NCI-H526 (cell line): ENCODE results near the gene RELN.

Source experiments
- DNase-seq, 2 experiments: peaks; one replicate each; lab custom pipeline; 2025; lab: John Stamatoyannopoulos, UW

The RELN gene

DNA sequence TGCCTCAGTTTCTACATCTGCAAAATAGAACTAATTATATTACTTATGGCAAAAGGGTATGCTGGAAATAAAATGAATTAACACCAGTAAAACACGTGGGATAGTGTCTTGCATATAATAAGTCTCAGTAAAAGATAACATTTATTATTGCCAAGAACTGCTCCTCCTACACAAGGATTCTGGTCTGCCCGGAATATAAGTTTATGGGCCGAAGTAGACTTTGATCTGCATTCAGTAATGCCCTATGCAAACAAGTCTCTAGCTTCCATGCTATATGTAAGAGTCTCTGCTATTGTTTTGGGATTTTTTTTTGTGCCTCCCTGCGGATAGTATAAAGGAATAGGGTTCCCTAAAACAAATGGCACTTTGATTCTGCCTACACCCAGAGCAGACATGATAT, 417.9 kb downstream of the RELN start:
- DNase-seq: no peak

DNA sequence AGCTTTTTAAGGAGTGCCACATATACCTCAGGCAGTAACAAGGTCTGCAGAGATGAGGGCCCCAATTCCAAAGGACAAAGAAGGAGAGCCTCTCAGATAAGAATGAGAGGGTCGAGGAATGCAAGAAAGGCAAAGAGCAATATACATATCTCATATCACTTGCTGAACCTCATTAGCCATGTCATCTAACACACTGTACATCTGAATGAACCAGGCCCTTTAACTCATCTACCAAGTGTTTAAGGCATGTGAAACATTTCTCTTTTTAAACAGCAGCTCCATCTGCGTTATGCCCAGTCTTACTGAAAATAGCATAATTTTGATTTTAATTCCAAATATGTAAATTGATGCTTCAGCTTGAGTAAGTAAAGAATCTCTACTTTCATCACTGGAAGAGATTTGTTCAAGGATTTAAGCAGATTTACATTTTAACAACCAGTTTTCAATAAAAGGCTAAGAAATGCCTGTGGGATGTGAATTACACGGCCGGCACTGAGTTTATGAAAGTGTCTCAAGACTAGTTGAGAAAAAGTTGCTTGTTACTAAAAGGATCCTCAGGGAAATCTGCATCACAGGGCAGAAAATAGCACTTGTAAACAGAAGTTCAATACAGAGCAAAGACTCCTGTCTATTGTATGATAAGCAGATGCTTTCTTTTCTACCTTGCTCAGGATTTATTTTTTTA, 419.7 kb downstream of the RELN start:
- no peak for DNase-seq

DNA sequence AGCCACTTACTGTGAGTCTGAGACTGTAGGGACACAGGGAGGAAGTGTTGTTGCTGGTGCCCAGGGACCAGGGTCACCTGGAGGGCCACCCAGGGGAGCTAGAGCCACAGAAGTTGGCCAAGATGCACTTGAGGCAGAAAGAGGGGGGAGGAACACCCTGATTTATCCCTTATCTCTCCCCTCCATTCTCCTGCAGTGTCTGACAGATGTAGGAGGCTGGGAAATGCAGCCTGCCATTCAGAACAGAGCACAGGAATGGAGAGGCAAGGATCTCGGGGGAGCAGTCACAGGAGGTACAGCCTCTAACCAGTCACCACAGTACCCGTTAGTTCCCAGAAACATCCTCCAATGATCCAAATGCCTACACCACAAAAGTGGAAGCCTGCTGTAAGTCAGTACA, 425.0 kb downstream of the RELN start:
- DNase-seq: no peak

DNA sequence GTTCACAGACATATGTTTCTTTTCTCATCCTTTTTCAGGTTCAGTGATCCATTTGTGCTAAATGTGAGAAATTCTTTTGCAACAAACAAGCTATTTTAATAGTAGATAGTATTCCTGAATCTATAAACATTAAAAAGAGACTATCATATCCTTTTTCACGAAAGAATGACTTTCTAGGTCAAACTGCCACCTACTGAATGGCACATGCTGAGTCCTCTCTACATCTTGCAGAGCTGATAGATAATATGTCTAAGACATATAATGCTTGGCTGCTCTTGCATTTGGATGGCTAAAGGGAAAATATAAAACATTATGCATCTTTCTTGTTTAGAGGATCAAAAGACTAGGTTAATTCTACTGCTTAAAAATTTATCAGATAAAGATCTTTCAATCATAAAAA, 429.3 kb downstream of the RELN start:
- no peak for DNase-seq

DNA sequence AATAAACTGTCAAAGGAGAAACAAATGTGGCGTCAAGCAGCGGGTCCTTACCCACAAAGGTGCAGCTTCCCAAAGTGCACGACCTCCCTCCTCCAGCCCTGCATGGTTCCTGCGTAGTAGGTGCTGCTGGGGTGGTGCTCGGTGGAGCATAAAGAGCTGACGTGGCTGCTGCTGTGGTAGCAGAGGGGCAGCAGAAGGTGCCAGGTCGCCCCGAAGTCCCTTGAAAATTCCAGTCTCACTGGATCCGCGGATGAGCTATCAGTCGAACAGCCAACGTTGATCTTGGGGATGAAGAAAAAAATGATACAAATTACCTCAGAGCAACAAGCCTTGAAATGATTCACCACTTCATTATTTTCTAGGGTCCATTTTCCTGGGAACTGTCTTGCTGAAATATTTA, 438.4 kb downstream of the RELN start:
- DNase-seq: no peak

DNA sequence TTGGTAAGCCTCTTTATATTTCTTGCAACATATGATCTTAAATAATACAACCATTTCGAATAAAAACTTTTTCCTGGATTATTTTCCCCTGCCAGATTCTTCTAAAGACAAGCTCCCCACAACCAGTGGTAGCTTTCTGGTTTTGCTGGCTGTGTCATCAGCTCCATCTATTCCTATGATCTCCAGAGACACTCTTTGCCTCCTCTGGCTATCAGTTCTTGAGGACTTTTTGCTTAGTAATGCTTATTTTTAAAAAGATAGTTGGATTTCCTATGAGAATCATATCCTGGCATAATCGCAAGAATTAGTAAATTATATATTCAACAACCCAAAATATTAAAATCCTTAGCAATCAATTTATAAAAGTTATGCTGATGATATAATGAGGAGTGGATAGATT, 439.7 kb downstream of the RELN start:
- DNase-seq: no peak

DNA sequence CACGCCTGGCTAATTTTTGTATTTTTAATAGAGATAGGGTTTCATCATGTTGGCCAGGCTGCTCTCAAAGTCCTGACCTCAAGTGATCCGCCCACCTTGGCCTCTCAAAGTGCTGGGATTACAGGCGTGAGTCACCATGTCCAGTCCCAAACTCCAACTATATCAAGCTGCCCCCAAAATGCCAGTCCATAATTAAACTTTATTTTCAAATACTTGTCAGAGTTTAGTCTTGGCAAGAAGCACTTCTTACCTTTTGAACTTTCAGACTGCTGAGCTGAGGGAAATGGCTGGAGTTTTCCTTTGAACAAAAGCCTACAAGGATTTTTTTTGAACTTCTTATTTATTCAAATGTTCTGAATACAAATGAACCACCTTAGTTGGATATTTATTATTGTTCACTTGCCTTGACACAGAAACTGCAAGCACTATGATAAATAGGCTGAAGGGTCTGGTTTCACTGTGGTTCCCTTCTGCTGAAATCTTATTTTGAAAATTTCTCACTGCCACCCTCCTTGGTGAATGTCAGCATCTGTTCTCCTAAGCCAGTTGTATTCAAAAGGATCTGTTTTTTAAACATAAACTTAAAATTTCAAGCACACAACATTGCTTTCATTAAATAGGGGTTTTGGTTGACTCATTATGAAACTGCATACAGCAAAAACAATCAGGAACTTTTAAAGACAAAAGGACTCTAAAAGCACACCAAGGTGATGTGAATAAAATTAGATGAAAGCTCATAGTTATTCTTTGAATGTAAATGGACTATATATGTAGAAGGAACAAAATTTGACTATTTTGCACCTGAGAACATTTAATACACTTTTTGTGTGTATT, 441.8 kb downstream of the RELN start:
- DNase-seq: no peak

DNA sequence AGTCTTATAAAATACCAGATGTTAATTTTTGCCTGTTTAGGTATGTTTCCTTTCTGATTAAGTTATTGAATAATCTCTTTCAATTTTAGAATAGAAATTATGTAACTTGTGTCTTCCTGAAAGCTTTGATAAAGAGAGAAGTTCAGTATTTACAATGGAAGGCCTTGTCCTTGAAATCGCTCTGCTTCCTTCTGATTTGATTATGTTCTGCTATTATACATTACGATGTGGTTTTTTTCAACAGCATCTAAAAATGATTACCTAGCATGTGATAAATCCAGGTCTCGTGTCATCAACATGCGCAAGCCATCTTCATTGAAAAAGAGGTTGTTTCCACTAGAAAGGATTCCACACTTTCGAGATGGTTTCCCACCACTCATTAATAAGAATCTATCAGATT, 447.0 kb downstream of the RELN start:
- no peak for DNase-seq

DNA sequence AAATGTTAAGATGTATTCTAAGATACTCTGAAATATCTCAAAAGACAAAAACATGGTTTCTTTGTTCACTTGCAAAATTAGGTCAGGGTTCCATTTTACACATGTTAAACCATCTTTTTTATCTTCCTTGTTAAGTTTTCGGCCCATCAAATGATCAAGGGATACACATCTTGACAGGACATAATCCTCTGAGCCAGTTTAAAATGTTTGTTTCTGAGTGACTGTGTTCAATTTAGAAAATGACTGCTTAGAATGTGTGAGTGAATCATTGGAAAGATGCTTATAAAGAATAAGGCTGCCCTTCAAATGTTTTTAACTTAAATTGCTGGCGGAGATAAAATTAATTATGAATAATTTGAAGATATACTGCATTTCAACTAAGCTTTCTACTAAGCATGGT, 447.5 kb downstream of the RELN start:
- DNase-seq: no peak

DNA sequence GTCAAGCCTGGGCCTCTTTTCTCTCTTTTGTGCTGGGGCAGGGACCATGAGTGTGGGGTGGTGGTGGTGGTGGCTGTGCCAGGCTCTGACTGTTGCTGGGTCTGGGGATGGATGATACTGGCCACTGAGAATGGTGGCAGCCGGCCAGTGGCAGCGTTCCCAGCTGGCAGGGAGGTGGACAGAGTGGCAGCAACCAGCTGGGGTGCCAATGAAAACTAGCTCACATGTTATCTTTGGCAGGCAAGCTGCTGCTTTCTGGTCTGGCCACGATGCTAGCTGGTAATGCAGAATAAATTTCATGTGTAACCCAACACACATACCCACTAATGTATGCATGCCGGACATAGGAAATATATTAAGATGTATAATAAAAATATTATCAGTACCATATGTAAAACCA, 448.4 kb downstream of the RELN start:
- no peak for DNase-seq

DNA sequence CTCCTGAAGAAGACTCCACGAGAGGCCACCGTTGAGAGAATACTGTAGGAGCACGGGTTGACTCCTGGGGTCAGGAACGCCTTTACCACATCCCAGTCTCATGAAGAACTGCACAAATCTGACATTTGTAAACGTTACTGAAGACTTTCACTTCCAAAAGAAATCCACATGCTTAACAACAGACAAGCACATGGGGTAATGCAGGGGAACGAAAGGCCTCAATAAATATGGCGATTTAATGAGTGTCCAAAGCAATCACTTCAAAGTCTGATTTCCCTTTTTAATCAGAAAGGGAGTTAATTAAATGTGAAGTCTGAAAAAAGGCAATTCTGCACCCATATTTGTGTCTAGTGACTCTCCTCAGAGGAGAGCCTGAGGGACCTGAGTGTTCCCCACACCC, 449.1 kb downstream of the RELN start:
- DNase-seq: no peak

DNA sequence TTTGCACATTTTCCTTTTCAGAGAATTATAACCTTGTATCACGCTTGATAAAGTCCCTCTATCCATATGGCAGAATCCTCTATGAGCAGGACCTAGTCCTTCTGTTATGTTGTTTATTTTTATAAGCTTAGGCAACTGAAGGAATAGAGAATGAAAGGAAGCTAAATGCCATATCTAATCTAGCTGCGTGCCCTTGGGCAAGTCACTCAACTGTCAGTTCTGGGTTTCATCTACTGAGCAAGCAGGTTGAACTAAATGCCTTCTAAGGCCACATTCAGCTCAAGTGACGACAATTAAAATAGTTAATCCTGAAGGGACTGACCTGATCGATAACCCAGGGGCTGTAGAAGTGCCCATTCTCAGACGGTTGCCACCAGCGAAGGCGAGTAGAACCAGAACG, 449.6 kb downstream of the RELN start:
- DNase-seq: no peak

DNA sequence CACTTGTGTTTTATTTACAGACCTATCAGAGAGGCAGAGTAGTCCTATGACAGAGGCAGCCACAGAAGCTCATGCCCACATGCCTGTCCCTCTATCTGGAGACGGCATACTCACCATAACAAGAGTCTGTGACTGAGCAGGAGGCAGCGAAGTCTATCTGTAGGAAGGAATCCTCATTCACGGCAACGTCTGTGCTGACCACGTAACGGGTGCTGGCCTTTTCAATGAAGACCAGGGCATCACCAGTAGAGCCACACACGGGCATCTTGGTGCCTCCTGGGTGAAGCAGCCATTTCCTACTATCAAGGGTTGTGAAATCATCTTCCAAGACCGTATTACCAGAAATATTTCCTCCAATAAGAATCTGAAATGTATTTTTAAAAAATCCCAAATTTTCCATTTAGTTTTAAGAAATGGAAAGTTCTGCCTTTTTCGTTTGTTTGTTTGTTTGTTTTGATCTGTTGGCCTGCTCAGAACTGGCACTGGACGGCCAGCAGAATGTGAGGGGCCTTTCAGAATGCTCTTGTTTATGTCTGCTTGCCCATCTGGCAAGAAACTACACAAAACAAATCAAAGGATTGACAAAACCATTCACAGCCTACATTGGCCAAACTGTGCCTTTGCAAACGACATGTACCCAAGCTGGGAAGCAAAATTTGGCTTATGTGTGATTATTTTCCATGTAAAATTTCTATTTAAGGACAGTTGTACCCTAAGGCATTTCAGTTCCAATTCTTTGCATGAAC, 450.3 kb downstream of the RELN start:
- DNase-seq: no peak

DNA sequence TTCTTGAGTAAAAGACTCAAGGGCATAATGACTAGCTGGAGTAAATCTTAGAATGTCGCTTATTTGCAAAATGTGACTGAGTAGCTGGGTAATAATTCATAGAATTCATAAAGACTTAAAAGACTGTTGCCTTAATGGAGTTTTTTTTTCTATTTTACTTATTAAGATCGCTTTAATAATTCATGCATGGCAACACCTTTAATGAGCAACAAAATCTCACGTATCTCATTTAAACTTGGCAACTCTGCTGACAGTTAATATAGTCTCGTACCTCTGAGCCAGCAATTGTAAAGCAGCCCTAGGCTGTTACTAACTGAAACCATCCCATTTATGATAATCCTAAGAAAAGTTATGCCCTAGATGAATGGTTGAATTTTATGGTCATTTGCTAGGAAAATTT, 455.7 kb downstream of the RELN start:
- peak; percentile 44 to 52 for DNase-seq

DNA sequence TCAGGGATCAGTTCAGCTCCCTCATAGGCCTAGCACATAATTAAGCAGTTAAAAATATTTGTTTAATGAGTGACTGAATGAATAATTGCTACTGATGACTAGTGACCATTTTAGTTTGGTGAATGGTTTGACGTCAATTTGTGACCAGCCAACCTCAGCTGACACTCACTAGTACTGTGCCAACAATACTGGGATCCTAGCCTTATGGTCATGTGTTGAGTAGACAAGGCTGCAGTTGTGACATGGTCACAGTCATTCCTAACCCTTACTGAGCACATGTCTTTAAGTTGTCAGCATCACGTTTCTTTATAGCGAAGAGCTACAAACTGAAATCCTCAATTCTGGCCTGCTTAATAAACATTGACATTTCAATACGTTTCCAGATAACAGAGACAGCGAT, 456.5 kb downstream of the RELN start:
- no peak for DNase-seq

DNA sequence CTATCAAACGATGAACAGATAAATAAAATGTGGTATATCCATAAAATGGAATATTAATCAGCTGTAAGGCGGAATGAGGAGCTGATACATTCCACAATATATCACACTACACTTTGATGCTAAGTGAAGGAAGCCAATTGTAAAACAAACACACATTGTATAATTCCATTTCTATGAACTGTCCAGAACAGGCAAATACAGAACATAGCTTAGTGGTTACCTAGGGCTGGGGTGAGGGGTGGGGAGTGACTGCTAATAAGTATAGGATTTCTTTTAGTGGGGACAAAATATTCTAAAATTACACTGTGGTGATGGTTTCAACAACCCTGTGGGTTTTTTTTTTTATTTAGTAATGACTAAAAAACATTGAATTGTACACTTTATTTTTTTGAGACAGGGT, 461.3 kb downstream of the RELN start:
- no peak for DNase-seq

DNA sequence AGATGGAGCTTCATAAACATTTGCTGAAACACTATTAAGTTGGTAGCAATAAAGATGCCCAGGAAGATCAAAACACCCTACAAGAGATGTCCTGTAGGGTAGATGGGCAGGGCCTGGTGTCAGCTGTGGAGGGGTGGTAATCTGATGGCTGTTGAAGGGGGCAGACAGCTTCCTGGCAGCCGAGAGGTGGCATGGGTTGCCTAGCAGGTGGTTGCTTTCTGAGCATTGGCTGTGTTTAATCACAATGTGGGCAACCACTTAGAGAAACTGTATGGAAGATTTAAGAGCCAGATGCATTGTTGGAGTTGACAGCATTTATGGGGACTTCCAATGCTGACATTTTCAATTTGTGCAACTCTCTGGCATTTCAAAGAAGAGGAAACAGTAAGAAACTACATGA, 463.5 kb downstream of the RELN start:
- DNase-seq: no peak

DNA sequence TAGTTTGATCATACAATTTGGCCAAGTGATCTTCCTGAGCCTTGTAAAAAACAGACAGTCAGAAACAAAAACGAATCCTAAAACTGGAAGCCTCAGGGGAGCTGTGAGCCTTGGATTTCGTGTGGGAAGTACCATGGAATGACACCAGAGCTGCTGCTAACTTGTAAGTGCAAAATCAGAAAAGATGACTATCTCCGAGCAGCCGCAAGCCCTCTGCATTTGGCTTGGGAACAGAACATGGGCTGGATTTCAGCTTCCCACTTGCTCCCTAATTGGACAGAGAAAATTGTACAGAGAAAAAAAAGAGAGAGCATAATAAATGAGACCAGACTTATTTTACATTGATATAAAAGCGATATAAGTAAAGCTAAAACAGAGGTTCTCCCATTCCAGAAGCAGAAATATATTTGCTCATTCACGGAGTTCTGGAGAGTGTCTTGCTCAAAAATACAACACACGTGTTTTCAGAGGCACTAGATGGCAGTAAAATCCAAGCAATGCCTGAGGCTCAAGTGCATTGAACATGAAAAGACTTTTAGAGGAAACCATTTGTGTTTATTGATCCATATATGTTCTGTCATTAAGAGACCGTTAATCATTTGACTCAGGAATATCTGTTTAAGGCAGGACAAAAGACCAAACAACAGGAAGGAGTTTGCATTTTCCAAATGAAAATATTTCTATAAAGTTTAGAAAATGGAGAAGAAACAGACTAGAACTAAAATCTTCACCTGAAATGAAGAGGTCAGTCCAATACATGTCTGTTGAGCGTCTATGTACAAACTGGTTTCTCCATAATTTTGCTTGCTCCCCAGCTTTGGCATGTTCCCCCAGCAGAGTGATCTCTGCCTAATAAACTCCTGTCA, 465.2 kb downstream of the RELN start:
- DNase-seq: peak; percentile 65 to 69

DNA sequence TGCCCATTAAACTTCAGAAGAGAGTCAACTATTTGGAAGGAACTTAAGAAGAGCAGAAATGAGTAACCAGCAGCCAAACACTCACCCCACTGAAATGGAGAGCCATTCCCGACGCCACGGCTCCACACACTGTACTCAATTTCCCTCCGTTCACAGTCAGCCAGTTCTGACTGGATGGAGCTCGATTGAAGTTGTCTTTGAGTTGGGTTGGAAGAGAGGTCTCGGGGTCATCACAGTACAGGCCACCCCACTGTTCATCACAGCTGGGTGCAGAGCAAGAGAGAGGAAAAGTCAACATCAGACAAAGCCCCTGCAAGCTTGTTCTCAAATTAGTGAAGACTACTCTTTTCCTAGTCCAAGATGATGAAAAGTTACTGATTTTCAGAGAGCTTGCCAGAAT, 467.5 kb downstream of the RELN start:
- DNase-seq: no peak

DNA sequence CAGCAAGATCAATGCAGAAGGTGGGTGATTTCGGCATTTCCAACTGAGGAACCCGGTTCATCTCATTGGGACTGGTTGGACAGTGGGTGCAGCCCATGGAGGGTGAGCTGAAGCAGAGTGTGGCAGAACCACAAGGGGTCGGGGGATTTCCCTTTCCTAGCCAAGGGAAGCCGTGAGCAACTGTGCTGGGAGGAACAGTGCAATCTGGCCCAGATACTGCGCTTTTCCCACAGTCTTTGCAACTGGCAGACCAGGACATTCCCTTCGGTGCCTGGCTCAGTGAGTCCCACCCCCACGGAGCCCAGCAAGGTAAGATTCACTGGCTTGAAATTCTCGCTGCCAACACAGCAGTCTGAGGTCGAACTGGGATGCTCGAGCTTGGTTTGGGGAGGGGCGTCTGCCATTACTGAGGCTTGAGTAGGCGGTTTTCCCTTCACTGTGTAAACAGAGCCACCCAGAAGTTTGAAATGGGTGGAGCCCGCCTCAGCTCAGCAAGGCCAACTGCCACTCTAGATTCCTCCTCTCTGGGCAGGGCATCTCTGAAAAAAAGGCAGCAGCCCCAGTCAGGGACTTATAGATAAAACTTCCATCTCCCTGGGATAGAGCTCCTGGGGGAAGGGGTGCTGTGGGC, 484.8 kb downstream of the RELN start:
- no peak for DNase-seq

DNA sequence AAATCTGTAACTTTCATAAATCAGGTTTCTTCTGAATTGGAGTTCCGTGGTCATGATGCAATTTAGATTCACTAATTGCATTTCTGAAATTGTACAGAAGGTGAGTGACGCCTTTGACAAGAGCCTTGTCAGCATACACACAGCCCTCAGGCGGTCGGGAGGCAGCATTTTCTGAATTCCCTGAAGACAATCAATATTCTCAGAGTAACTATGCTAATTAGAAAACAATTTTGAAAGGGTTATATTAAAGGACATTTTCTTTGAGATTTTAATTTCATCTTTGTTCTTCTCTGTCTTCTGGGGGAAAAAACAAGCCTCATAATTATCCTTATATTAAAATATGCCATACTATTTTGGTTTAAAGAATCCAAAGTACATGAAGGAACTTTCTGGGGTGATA, 488.3 kb downstream of the RELN start:
- DNase-seq: no peak

DNA sequence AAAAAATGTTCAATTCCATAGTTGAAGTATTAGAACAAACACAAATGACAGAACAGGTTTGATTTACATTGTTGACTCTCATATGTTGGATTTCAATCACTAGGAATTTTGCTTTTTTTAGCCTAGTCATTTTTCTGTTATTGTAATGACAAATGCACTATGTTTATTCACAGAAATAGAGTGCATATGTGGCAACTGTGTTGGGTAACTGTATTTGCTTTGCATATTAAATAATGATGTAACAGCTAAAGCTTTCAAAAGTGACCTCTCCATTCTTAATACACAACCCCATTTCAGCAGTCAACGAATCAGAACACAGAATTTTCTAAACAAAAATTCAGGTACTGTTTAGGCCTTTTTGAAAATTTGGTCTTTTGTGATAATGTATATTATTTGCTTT, 489.5 kb downstream of the RELN start:
- DNase-seq: peak in 1 of 2 experiments; percentile 18
